DND-41 (cell line): ENCODE results near the gene RMND5B.

Experiments used
- ATAC-seq: fragments of 200-7000 bp; cut with Tn5 transposase; 3 replicates; pipeline ENCODE4 v1.9.1; 2021; ENCODE audit warnings: low read depth; ENCODE audit not compliant: insufficient read depth
- DNase-seq: peaks from one replicate; pipeline ENCODE4 v3.0.0-alpha.2; 2020
- H2AFZ ChIP-seq: 2 replicates; pipeline ENCODE4 v1.6.0; 2012; ENCODE audit warnings: low read depth, low read length
- H3K27ac ChIP-seq: 2 replicates; pipeline ENCODE4 v1.5.1; 2012; ENCODE audit warnings: low read length, inconsistent platforms
- H3K27me3 ChIP-seq: fragments of 200-600 bp; sonication (generic); 2 replicates; pipeline ENCODE4 v1.6.0; 2012; ENCODE audit warnings: low read length, mild to moderate bottlenecking, inconsistent platforms; ENCODE audit not compliant: insufficient read depth, poor library complexity
- H3K36me3 ChIP-seq: 2 replicates; pipeline ENCODE4 v1.5.1; 2012; ENCODE audit warnings: low read length, inconsistent platforms; ENCODE audit not compliant: insufficient read depth
- H3K4me1 ChIP-seq: 2 replicates; pipeline ENCODE4 v1.5.1; 2012; ENCODE audit warnings: mild to moderate bottlenecking, low read length; ENCODE audit not compliant: insufficient read depth
- H3K4me2 ChIP-seq: 2 replicates; pipeline ENCODE4 v1.6.0; 2012; ENCODE audit warnings: mild to moderate bottlenecking, moderate library complexity, low read length, inconsistent platforms; ENCODE audit not compliant: insufficient read depth
- H3K4me3 ChIP-seq, 2 experiments: fragments of 200-600 bp in 1 of 2; shearing (Covaris generic) in 1 of 2; 2 replicates each; pipeline ENCODE4 v1.5.1; 2012 to 2016; ENCODE audit warnings: inconsistent platforms in 2 of 2, low read length in 2 of 2, mild to moderate bottlenecking in 2 of 2, low read depth in 1 of 2, moderate library complexity in 1 of 2
- H3K79me2 ChIP-seq: 2 replicates; pipeline ENCODE4 v1.6.0; 2012; ENCODE audit warnings: low read length, inconsistent platforms; ENCODE audit not compliant: insufficient read depth
- H3K9ac ChIP-seq: 2 replicates; pipeline ENCODE4 v1.6.0; 2012; ENCODE audit warnings: low read depth, mild to moderate bottlenecking, inconsistent platforms, low read length, moderate library complexity
- H3K9me3 ChIP-seq: 2 replicates; pipeline ENCODE4 v1.5.1; 2012; ENCODE audit warnings: low read length, moderate library complexity, mild to moderate bottlenecking, inconsistent platforms; ENCODE audit not compliant: insufficient read depth, severe bottlenecking
- H4K20me1 ChIP-seq: 2 replicates; pipeline ENCODE4 v1.6.0; 2012; ENCODE audit warnings: low read length; ENCODE audit not compliant: insufficient read depth
- CTCF ChIP-seq: IDR thresholded peaks from 2 replicates; pipeline ENCODE4 v1.5.1; 2012; ENCODE audit warnings: borderline replicate concordance, low read length, moderate library complexity, mild to moderate bottlenecking; ENCODE audit not compliant: poor library complexity, severe bottlenecking; ENCODE audit errors: extremely low read depth
- EZH2 ChIP-seq: IDR thresholded peaks from 3 replicates; pipeline ENCODE4 v1.6.1; 2012; ENCODE audit warnings: borderline replicate concordance, low read depth, mild to moderate bottlenecking, moderate library complexity, low read length, inconsistent platforms; ENCODE audit not compliant: severe bottlenecking

The RMND5B gene

DNA sequence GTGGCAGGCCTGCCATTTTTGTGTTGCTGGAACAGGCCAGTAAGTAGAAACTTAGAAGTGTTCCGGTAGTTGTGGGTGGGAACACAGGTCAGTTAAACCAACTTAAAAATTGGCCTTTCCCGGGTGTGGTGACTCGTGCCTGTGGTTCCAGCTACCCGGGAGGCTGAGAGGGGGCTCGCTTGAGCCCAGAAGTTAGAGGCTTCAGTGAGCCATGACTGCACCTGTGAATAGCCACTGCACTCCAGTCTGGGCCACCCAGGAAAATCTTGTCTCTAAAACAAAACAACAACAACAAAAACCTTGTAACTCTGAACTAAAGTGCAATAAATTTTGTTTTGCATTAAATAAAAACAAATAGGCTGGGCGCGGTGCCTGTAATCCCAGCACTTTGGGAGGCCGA is 24.3 kb downstream of the RMND5B start:
- H3K4me2 ChIP-seq: no peak overlapping the region
- H3K4me3 ChIP-seq: no peak overlapping the region
- H3K36me3 ChIP-seq: peaks cover 28% of the 10 kb centered on the region
- no peak overlapping the region for H2AFZ ChIP-seq
- H3K9me3 ChIP-seq: no peaks in the 10 kb centered on the region
- peaks cover 20% of the 10 kb centered on the region for H3K79me2 ChIP-seq
- H4K20me1 ChIP-seq: peaks cover 18% of the 10 kb centered on the region; the same call in 1 of the 2 replicates
- ATAC-seq (no peak), DNase-seq (no peak)
- no peaks in the 10 kb centered on the region for H3K27me3 ChIP-seq
- TF ChIP-seq CTCF (no peak), EZH2 (no peak)
- no peak overlapping the region for H3K9ac ChIP-seq
- peaks cover 34% of the 10 kb centered on the region for H3K4me1 ChIP-seq
- no peak overlapping the region for H3K27ac ChIP-seq

DNA sequence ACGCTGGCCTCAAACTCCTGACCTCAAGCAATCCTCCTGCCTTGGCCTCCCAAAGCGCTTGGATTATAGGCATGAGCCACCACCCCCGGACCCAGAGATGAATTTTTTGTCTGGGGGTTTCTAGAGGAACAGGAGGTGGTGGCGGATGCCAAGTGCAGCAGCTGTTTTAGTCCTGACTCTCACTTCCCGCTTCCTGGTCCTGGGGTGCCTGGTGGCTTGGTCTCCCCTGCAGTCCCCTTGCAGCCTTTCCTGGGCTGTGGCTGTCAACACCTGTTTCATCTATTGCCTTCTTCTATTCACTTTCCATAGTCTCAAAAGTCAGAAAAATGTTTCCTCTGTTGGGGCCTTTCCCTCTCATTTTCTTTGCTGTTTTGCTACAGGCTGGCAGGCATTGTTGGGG is 29.4 kb downstream of the RMND5B start:
- no peaks in the 10 kb centered on the region for H4K20me1 ChIP-seq
- H3K79me2 ChIP-seq: no peaks in the 10 kb centered on the region
- peaks cover 10% of the 10 kb centered on the region for H3K4me1 ChIP-seq
- H2AFZ ChIP-seq: no peak overlapping the region
- no peak for DNase-seq
- TF ChIP-seq CTCF (no peak), EZH2 (no peak)
- no peak overlapping the region for H3K4me2 ChIP-seq
- H3K27me3 ChIP-seq: peaks cover 6% of the 10 kb centered on the region
- no peak overlapping the region for H3K9ac ChIP-seq
- H3K27ac ChIP-seq: no peak overlapping the region
- no peaks in the 10 kb centered on the region for H3K36me3 ChIP-seq
- no peak for ATAC-seq
- no peaks in the 10 kb centered on the region for H3K9me3 ChIP-seq
- no peak overlapping the region for H3K4me3 ChIP-seq

- ATAC-seq: no peak
Observed at GRCh38 chr5:178162481-178162880, 31.7 kb downstream of the RMND5B start.

More at GRCh38 chr5:178162481-178162880, 31.7 kb downstream of the RMND5B start:
- Histone ChIP-seq H3K79me2 (no peaks in the 10 kb centered on the region), H3K36me3 (no peaks in the 10 kb centered on the region), H3K9ac (no peak overlapping the region), H3K27me3 (peaks cover 6% of the 10 kb centered on the region), H4K20me1 (no peaks in the 10 kb centered on the region), H3K9me3 (no peaks in the 10 kb centered on the region), H3K4me1 (peaks cover 10% of the 10 kb centered on the region), H2AFZ (no peak overlapping the region), H3K4me3 (no peak overlapping the region), H3K4me2 (no peak overlapping the region), H3K27ac (no peak overlapping the region)
- DNase-seq: no peak
- TF ChIP-seq CTCF (no peak), EZH2 (no peak)
